ENCODE data around the gene DLGAP1.

Gene DLGAP1

GRCh38 chr18:3529077-3529476, 926.0 kb downstream of the DLGAP1 start:
- 100% methylated on average over 3 of the region's 3 CpGs for WGBS (ENCODE audit: insufficient coverage)
- CTCF ChIA-PET: interaction anchor here (0.6 to 1.5 kb wide), 4 partner anchors 10 to 81 kb away, joined by 3 read pairs; no protein-coding TSS in a partner anchor
- H3K27me3 ChIP-seq (replicated peaks in 2 of 5; ENCODE audit: control insufficient read depth in 4 of 5, insufficient read depth in 5 of 5, low read length in 4 of 5): no peaks in the 10 kb centered on the region
- H3K27ac ChIP-seq (ENCODE audit: insufficient read depth in 1 of 2, low read depth in 1 of 2, low read length in 2 of 2, poor library complexity in 1 of 2, severe bottlenecking in 2 of 2): no peak overlapping the region
- no peaks in the 10 kb centered on the region for H3K36me3 ChIP-seq (ENCODE audit: control insufficient read depth in 4 of 4, insufficient read depth in 4 of 4, low read length in 3 of 4)
- H3K4me3 ChIP-seq (ENCODE audit: control insufficient read depth in 1 of 7, extremely low read depth in 1 of 7, insufficient read depth in 4 of 7, low read depth in 2 of 7, low read length in 6 of 7): no peak overlapping the region
- peaks cover 0 to 3% (median 0%) of the 10 kb centered on the region in 5 experiments for H3K9me3 ChIP-seq (ENCODE audit: control extremely low read depth in 1 of 5, control insufficient read depth in 4 of 5, insufficient read depth in 2 of 5, low read depth in 1 of 5, low read length in 4 of 5)
- peaks cover 4 to 17% (median 12%) of the 10 kb centered on the region in 4 experiments for H3K4me1 ChIP-seq (ENCODE audit: control extremely low read depth in 1 of 4, control insufficient read depth in 4 of 4, insufficient read depth in 4 of 4, low read length in 3 of 4)
- no peak for DNase-seq
- POLR2A ChIA-PET: interaction anchor here (0.6 to 0.7 kb wide), 2 partner anchors 19 to 21 kb away, joined by 3 read pairs; no protein-coding TSS in a partner anchor

- Histone ChIP-seq H3K27me3 (replicated peaks in 2 of 5; ENCODE audit: control insufficient read depth in 4 of 5, insufficient read depth in 5 of 5, low read length in 4 of 5) (no peaks in the 10 kb centered on the region), H3K27ac (ENCODE audit: insufficient read depth in 1 of 2, low read depth in 1 of 2, low read length in 2 of 2, poor library complexity in 1 of 2, severe bottlenecking in 2 of 2) (no peak overlapping the region), H3K4me1 (ENCODE audit: control extremely low read depth in 1 of 4, control insufficient read depth in 4 of 4, insufficient read depth in 4 of 4, low read length in 3 of 4) (peaks cover 4 to 17% (median 12%) of the 10 kb centered on the region in 4 experiments), H3K36me3 (ENCODE audit: control insufficient read depth in 4 of 4, insufficient read depth in 4 of 4, low read length in 3 of 4) (no peaks in the 10 kb centered on the region), H3K9me3 (ENCODE audit: control extremely low read depth in 1 of 5, control insufficient read depth in 4 of 5, insufficient read depth in 2 of 5, low read depth in 1 of 5, low read length in 4 of 5) (peaks cover 0 to 7% (median 4%) of the 10 kb centered on the region in 5 experiments), H3K4me3 (ENCODE audit: control insufficient read depth in 1 of 7, extremely low read depth in 1 of 7, insufficient read depth in 4 of 7, low read depth in 2 of 7, low read length in 6 of 7) (no peak overlapping the region)
- CTCF ChIA-PET: interaction anchor here (1.2 kb wide), 1 partner anchor 11 kb away, joined by 3 read pairs; no protein-coding TSS in a partner anchor
- POLR2A ChIA-PET: no interaction called here
- WGBS (ENCODE audit: insufficient coverage): 68% methylated on average over 4 of the region's 4 CpGs
- DNase-seq: no peak
Observed at GRCh38 chr18:3528231-3528630, 926.9 kb downstream of the DLGAP1 start.

GRCh38 chr18:3526421-3527354, 928.4 kb downstream of the DLGAP1 start:
- WGBS (ENCODE audit: insufficient coverage): 54% methylated on average over 11 of the region's 13 CpGs
- H3K4me1 ChIP-seq (ENCODE audit: control extremely low read depth in 1 of 4, control insufficient read depth in 4 of 4, insufficient read depth in 4 of 4, low read length in 3 of 4): peaks cover 4 to 17% (median 12%) of the 10 kb centered on the region in 4 experiments
- H3K27me3 ChIP-seq (replicated peaks in 2 of 5; ENCODE audit: control insufficient read depth in 4 of 5, insufficient read depth in 5 of 5, low read length in 4 of 5): no peaks in the 10 kb centered on the region
- peaks cover 0 to 7% (median 4%) of the 10 kb centered on the region in 5 experiments for H3K9me3 ChIP-seq (ENCODE audit: control extremely low read depth in 1 of 5, control insufficient read depth in 4 of 5, insufficient read depth in 2 of 5, low read depth in 1 of 5, low read length in 4 of 5)
- peak; percentile 22 to 78 (median 60) for DNase-seq
- POLR2A ChIA-PET: interaction anchor here (0.6 to 1.7 kb wide), 4 partner anchors 10 to 458 kb away, joined by 3 to 7 read pairs (median 4); no protein-coding TSS in a partner anchor
- CTCF ChIA-PET: interaction anchor here (0.9 to 1.5 kb wide), 4 partner anchors 10 to 229 kb away, joined by 3 to 7 read pairs (median 4); no protein-coding TSS in a partner anchor
- no peak overlapping the region for H3K27ac ChIP-seq (ENCODE audit: insufficient read depth in 1 of 2, low read depth in 1 of 2, low read length in 2 of 2, poor library complexity in 1 of 2, severe bottlenecking in 2 of 2)
- H3K4me3 ChIP-seq (ENCODE audit: control insufficient read depth in 1 of 7, extremely low read depth in 1 of 7, insufficient read depth in 4 of 7, low read depth in 2 of 7, low read length in 6 of 7): peak overlapping the region in 5 of 7 experiments; percentile 4 to 69 (median 28)
- no peaks in the 10 kb centered on the region for H3K36me3 ChIP-seq (ENCODE audit: control insufficient read depth in 4 of 4, insufficient read depth in 4 of 4, low read length in 3 of 4)

- peak; percentile 84 to 97 (median 96) for DNase-seq
- H3K9me3 ChIP-seq (ENCODE audit: control extremely low read depth in 1 of 5, control insufficient read depth in 4 of 5, insufficient read depth in 2 of 5, low read depth in 1 of 5, low read length in 4 of 5): peaks cover 0 to 7% (median 4%) of the 10 kb centered on the region in 5 experiments
- ChIA-PET CTCF (interaction anchor here (0.9 to 1.5 kb wide), 4 partner anchors 11 to 228 kb away, joined by 3 to 7 read pairs (median 4); no protein-coding TSS in a partner anchor), POLR2A (interaction anchor here (0.7 to 1.7 kb wide), 3 partner anchors 11 to 78 kb away, joined by 3 to 4 read pairs (median 4); no protein-coding TSS in a partner anchor)
- H3K4me3 ChIP-seq (ENCODE audit: control insufficient read depth in 1 of 7, extremely low read depth in 1 of 7, insufficient read depth in 4 of 7, low read depth in 2 of 7, low read length in 6 of 7): peak overlapping the region in 5 of 7 experiments; percentile 4 to 69 (median 28)
- no peak overlapping the region for H3K27ac ChIP-seq (ENCODE audit: insufficient read depth in 1 of 2, low read depth in 1 of 2, low read length in 2 of 2, poor library complexity in 1 of 2, severe bottlenecking in 2 of 2)
- H3K4me1 ChIP-seq (ENCODE audit: control extremely low read depth in 1 of 4, control insufficient read depth in 4 of 4, insufficient read depth in 4 of 4, low read length in 3 of 4): peaks cover 4 to 17% (median 12%) of the 10 kb centered on the region in 4 experiments
- H3K27me3 ChIP-seq (replicated peaks in 2 of 5; ENCODE audit: control insufficient read depth in 4 of 5, insufficient read depth in 5 of 5, low read length in 4 of 5): no peaks in the 10 kb centered on the region
- WGBS (ENCODE audit: insufficient coverage): 17% methylated on average over 6 of the region's 10 CpGs
- no peaks in the 10 kb centered on the region for H3K36me3 ChIP-seq (ENCODE audit: control insufficient read depth in 4 of 4, insufficient read depth in 4 of 4, low read length in 3 of 4)
Observed at GRCh38 chr18:3525870-3526420, 929.2 kb downstream of the DLGAP1 start.

- Histone ChIP-seq H3K4me1 (ENCODE audit: control extremely low read depth in 1 of 4, control insufficient read depth in 4 of 4, insufficient read depth in 4 of 4, low read length in 3 of 4) (peaks cover 4 to 17% (median 12%) of the 10 kb centered on the region in 4 experiments), H3K27me3 (replicated peaks in 2 of 5; ENCODE audit: control insufficient read depth in 4 of 5, insufficient read depth in 5 of 5, low read length in 4 of 5) (no peaks in the 10 kb centered on the region), H3K27ac (ENCODE audit: insufficient read depth in 1 of 2, low read depth in 1 of 2, low read length in 2 of 2, poor library complexity in 1 of 2, severe bottlenecking in 2 of 2) (no peak overlapping the region), H3K9me3 (ENCODE audit: control extremely low read depth in 1 of 5, control insufficient read depth in 4 of 5, insufficient read depth in 2 of 5, low read depth in 1 of 5, low read length in 4 of 5) (peaks cover 0 to 7% (median 4%) of the 10 kb centered on the region in 5 experiments), H3K36me3 (ENCODE audit: control insufficient read depth in 4 of 4, insufficient read depth in 4 of 4, low read length in 3 of 4) (no peaks in the 10 kb centered on the region), H3K4me3 (ENCODE audit: control insufficient read depth in 1 of 7, extremely low read depth in 1 of 7, insufficient read depth in 4 of 7, low read depth in 2 of 7, low read length in 6 of 7) (no peak overlapping the region)
- WGBS (ENCODE audit: insufficient coverage): 94% methylated on average over 4 of the region's 5 CpGs
- DNase-seq: no peak
- CTCF ChIA-PET: interaction anchor here (0.5 to 0.8 kb wide), 4 partner anchors 8 to 72 kb away, joined by 3 to 4 read pairs (median 4); no protein-coding TSS in a partner anchor
- POLR2A ChIA-PET: no interaction called here
Observed at GRCh38 chr18:3524706-3525105, 930.4 kb downstream of the DLGAP1 start.

GRCh38 chr18:3520230-3521085, 934.6 kb downstream of the DLGAP1 start:
- no peak for DNase-seq
- ChIA-PET CTCF (no interaction called here), POLR2A (no interaction called here)
- H3K36me3 ChIP-seq (ENCODE audit: control insufficient read depth in 4 of 4, insufficient read depth in 4 of 4, low read length in 3 of 4): no peaks in the 10 kb centered on the region
- H3K9me3 ChIP-seq (ENCODE audit: control extremely low read depth in 1 of 5, control insufficient read depth in 4 of 5, insufficient read depth in 2 of 5, low read depth in 1 of 5, low read length in 4 of 5): peaks cover 0 to 7% (median 4%) of the 10 kb centered on the region in 5 experiments
- H3K27me3 ChIP-seq (replicated peaks in 2 of 5; ENCODE audit: control insufficient read depth in 4 of 5, insufficient read depth in 5 of 5, low read length in 4 of 5): no peaks in the 10 kb centered on the region
- H3K4me1 ChIP-seq (ENCODE audit: control extremely low read depth in 1 of 4, control insufficient read depth in 4 of 4, insufficient read depth in 4 of 4, low read length in 3 of 4): peaks cover 0 to 3% (median under 1%) of the 10 kb centered on the region in 4 experiments
- 98% methylated on average over 9 of the region's 11 CpGs for WGBS (ENCODE audit: insufficient coverage)
- no peak overlapping the region for H3K27ac ChIP-seq (ENCODE audit: insufficient read depth in 1 of 2, low read depth in 1 of 2, low read length in 2 of 2, poor library complexity in 1 of 2, severe bottlenecking in 2 of 2)
- H3K4me3 ChIP-seq (ENCODE audit: control insufficient read depth in 1 of 7, extremely low read depth in 1 of 7, insufficient read depth in 4 of 7, low read depth in 2 of 7, low read length in 6 of 7): no peak overlapping the region
